LoVo (cell line): ENCODE measurements around the gene TMIE.
A peak's percentile ranks its signal among the peaks of the same experiment; 100 is the strongest.
"Not testable (repeated sequence)": the region's sequence is repeated elsewhere in the genome, so short reads cannot be mapped to it uniquely, and the experiment has no call there.

ENCODE experiments used
- DNase-seq: peaks from one replicate; pipeline ENCODE4 v3.0.0-alpha.2; 2016; ENCODE audit warnings: low spot score

Gene TMIE

GRCh38 chr3:46685446-46685845 is 15.7 kb upstream of the TMIE start:
- DNase-seq, result no peak

- peak; percentile 74 for DNase-seq
Observed at GRCh38 chr3:46690798-46691197, 10.4 kb upstream of the TMIE start.

GRCh38 chr3:46692566-46692990 is 8.6 kb upstream of the TMIE start:
- peak; percentile 93 for DNase-seq

GRCh38 chr3:46693038-46693891 is 7.9 kb upstream of the TMIE start, which contains the start of gene ALS2CL:
ALS2CL (minus strand) TSS chr3:46693679; CDS start chr3:46689440, 4,239 bp downstream.
- DNase-seq, result peak; percentile 70

GRCh38 chr3:46693892-46694226 is 7.3 kb upstream of the TMIE start:
- DNase-seq, result no peak

GRCh38 chr3:46694520-46694919 is 6.7 kb upstream of the TMIE start:
- DNase-seq, result no peak

- no peak for DNase-seq
Observed at GRCh38 chr3:46695177-46695961, 5.8 kb upstream of the TMIE start.

- no peak for DNase-seq
Observed at GRCh38 chr3:46695962-46696894, 5.0 kb upstream of the TMIE start.

GRCh38 chr3:46699676-46700523 is 1.3 kb upstream of the TMIE start:
- no peak for DNase-seq

- no peak for DNase-seq
Observed at GRCh38 chr3:46700772-46701171, 420 bp upstream of the TMIE start.

- no peak for DNase-seq
Observed at GRCh38 chr3:46702246-46703012, 1.2 kb downstream of the TMIE start.

GRCh38 chr3:46703013-46703520 is 1.9 kb downstream of the TMIE start:
- no peak for DNase-seq

- not testable (repeated sequence) for DNase-seq
Observed at GRCh38 chr3:46704346-46704745, 3.2 kb downstream of the TMIE start.

GRCh38 chr3:46705022-46705530 is 3.9 kb downstream of the TMIE start:
- peak; percentile 65 for DNase-seq

- peak; percentile 14 for DNase-seq
Observed at GRCh38 chr3:46705751-46706552, 4.8 kb downstream of the TMIE start.

GRCh38 chr3:46706771-46707582 is 5.8 kb downstream of the TMIE start:
- no peak for DNase-seq

- no peak for DNase-seq
Observed at GRCh38 chr3:46707601-46708011, 6.4 kb downstream of the TMIE start.
